ENCODE measurements around the gene PTS. TPM values are rescaled to one million over a fixed set of nuclear protein-coding genes. Genes with fewer than 3 reads are reported as not detected.
A peak's percentile ranks its signal among the peaks of the same experiment; 100 is the strongest.

PTS gene
- total RNA-seq, 2 donors from 2014 or later: 66.7 to 69.6 TPM

DNA sequence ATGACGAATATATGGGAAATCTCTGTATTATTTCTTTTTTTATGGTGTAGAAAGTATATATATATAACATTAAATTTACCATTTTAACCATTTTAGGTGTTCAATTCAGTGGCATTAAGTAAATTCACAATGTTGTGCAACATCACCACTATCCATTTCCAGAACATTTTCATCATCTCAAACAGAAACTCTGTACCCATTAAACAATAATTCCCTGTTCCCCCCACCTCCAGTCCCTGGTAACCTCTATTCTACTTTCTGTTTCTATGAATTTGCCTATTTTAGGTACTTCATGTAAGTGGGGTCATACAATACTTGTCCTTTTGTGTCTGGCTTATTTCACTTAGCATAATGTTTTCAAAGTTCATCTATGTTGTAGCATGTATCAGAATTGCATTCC is 15.3 kb upstream of the PTS start:
- no peak for DNase-seq
- Mint-ChIP-seq H3K4me1 (peaks cover 7% of the 10 kb centered on the region), H3K36me3 (ENCODE audit: low read depth) (no peaks in the 10 kb centered on the region), H3K4me3 (no peak overlapping the region), H3K27me3 (no peaks in the 10 kb centered on the region), H3K27ac (no peak overlapping the region)
- ATAC-seq: no peak
- no peaks in the 10 kb centered on the region for H3K9me3 ChIP-seq (ENCODE audit: control insufficient read depth, low read length, poor library complexity, severe bottlenecking)

- no peaks in the 10 kb centered on the region for H3K36me3 Mint-ChIP-seq (ENCODE audit: low read depth)
- peaks cover 7% of the 10 kb centered on the region for H3K4me1 Mint-ChIP-seq
- H3K27ac Mint-ChIP-seq: no peak overlapping the region
- no peak overlapping the region for H3K4me3 Mint-ChIP-seq
- DNase-seq (no peak), ATAC-seq (no peak)
- no peaks in the 10 kb centered on the region for H3K27me3 Mint-ChIP-seq
- H3K9me3 ChIP-seq (ENCODE audit: control insufficient read depth, low read length, poor library complexity, severe bottlenecking): no peaks in the 10 kb centered on the region
Observed at GRCh38 chr11:112211536-112211935, 14.7 kb upstream of the PTS start.

DNA sequence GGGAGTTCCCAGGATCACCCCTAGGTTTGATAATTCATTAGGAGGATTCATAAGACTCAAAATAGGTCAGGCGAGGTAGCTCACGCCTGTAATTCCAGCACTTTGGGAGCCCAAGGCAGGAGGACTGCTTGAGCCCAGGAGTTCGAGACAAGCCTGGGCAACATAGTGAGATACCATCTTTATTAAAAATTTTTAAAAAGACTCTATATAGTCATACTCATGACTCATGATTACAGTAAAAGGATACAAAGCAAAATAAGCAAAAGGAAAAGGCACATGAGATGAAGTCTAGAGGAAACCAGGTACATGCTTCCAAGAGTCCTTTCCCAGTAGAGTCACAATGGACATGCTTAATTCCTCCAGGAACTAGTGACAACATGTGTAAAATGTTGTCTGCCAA is 13.9 kb upstream of the PTS start:
- H3K4me1 Mint-ChIP-seq: peaks cover 7% of the 10 kb centered on the region
- H3K27ac Mint-ChIP-seq: no peak overlapping the region
- ATAC-seq: no peak
- H3K36me3 Mint-ChIP-seq (ENCODE audit: low read depth): no peaks in the 10 kb centered on the region
- H3K9me3 ChIP-seq (ENCODE audit: control insufficient read depth, low read length, poor library complexity, severe bottlenecking): no peaks in the 10 kb centered on the region
- no peak for DNase-seq
- H3K27me3 Mint-ChIP-seq: no peaks in the 10 kb centered on the region
- H3K4me3 Mint-ChIP-seq: no peak overlapping the region

GRCh38 chr11:112212710-112213109 is 13.5 kb upstream of the PTS start:
- no peak for ATAC-seq
- H3K36me3 Mint-ChIP-seq (ENCODE audit: low read depth): no peaks in the 10 kb centered on the region
- H3K27ac Mint-ChIP-seq: no peak overlapping the region
- no peaks in the 10 kb centered on the region for H3K27me3 Mint-ChIP-seq
- H3K4me3 Mint-ChIP-seq: no peak overlapping the region
- no peaks in the 10 kb centered on the region for H3K9me3 ChIP-seq (ENCODE audit: control insufficient read depth, low read length, poor library complexity, severe bottlenecking)
- DNase-seq: no peak
- H3K4me1 Mint-ChIP-seq: peaks cover 7% of the 10 kb centered on the region

- H3K27ac Mint-ChIP-seq: no peak overlapping the region
- no peak for ATAC-seq
- no peak overlapping the region for H3K4me3 Mint-ChIP-seq
- H3K9me3 ChIP-seq (ENCODE audit: control insufficient read depth, low read length, poor library complexity, severe bottlenecking): no peaks in the 10 kb centered on the region
- no peak for DNase-seq
- H3K4me1 Mint-ChIP-seq: peaks cover 7% of the 10 kb centered on the region
- H3K36me3 Mint-ChIP-seq (ENCODE audit: low read depth): no peaks in the 10 kb centered on the region
- H3K27me3 Mint-ChIP-seq: no peaks in the 10 kb centered on the region
Observed at GRCh38 chr11:112213753-112214152, 12.5 kb upstream of the PTS start.

DNA sequence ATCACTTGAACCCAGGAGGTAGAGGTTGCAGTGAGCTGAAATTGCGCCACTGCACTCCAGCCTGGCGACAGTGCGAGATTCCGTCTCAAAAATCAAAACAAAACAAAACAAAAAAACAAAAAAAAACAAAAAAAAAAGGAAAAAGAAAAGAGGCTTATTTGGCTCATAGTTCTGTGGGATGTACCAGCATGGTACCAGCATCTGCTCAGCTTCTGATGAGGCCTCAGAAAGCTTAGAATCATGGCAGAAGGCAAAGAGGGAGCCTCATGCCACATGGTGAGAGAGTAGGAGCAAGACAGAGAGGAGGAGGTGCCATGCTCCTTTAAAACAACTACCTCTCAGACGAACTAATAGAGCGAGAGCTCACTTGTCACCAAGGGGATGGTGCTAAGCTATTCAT is 10.6 kb upstream of the PTS start:
- no peak for ATAC-seq
- Mint-ChIP-seq H3K27me3 (no peaks in the 10 kb centered on the region), H3K36me3 (ENCODE audit: low read depth) (no peaks in the 10 kb centered on the region), H3K4me1 (peaks cover 14% of the 10 kb centered on the region), H3K4me3 (no peak overlapping the region), H3K27ac (no peak overlapping the region)
- DNase-seq: no peak
- no peaks in the 10 kb centered on the region for H3K9me3 ChIP-seq (ENCODE audit: control insufficient read depth, low read length, poor library complexity, severe bottlenecking)

DNA sequence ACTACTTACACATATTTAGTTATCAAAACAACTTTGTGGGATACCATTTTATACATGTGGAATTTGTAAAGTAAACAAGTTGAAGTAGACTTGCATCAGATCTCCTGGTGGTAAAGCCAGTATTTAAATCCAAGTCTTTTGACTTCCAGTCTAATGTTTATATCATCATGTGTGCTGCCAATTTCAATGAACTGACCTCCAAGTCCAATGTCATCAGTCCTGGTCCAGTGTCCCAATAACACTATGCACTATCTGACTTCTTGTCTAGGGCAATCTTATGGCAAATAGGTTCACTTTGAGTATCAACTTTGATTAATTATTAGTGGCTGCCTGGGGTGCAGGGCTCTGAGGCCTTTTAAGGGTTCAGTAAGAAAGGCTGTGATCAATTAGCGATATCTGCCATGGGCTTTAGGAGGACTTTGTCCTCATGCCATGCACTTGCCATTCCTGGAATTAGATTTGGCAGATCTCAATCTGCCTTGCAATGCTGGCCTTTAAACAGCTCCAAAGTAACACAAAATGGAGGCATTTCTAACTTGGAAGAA is 9.6 kb upstream of the PTS start:
- no peaks in the 10 kb centered on the region for H3K27me3 Mint-ChIP-seq
- H3K4me3 Mint-ChIP-seq: no peak overlapping the region
- ATAC-seq (no peak), DNase-seq (no peak)
- no peaks in the 10 kb centered on the region for H3K9me3 ChIP-seq (ENCODE audit: control insufficient read depth, low read length, poor library complexity, severe bottlenecking)
- no peaks in the 10 kb centered on the region for H3K36me3 Mint-ChIP-seq (ENCODE audit: low read depth)
- no peak overlapping the region for H3K27ac Mint-ChIP-seq
- H3K4me1 Mint-ChIP-seq: peaks cover 10% of the 10 kb centered on the region

GRCh38 chr11:112219476-112220232 is 6.6 kb upstream of the PTS start:
- H3K9me3 ChIP-seq (ENCODE audit: control insufficient read depth, low read length, poor library complexity, severe bottlenecking): no peaks in the 10 kb centered on the region
- ATAC-seq (peak; percentile 99), DNase-seq (peak in 1 of 3 donors; percentile 19)
- Mint-ChIP-seq H3K4me1 (peaks cover 7% of the 10 kb centered on the region), H3K4me3 (no peak overlapping the region), H3K27me3 (no peaks in the 10 kb centered on the region), H3K36me3 (ENCODE audit: low read depth) (no peaks in the 10 kb centered on the region), H3K27ac (no peak overlapping the region)

DNA sequence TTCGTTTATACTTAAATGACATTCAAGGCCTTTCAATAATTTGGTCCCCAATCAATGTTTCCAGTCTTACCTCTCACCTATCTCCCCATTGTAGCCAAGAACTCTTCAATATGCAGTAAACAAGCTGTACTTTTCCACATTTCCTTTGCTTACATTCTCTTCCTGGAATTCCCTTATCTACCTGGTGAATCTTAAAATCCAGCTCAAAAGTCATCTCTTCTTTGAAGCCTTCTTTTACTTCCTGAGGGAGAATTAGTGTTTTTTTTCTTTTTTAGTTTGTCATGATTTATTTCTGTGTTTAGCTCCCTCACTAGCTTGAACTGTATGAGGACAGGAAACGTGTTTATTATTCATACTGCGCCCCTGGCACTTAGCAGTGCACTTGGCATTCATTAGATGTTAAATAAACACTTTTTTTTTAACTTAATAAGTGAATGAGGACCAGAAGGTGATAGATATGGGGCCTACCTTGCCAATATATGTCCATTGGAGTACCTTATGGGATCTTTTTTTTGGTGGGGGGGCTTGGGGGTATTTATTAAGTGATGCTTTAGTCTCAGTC is 4.9 kb upstream of the PTS start:
- H3K27ac Mint-ChIP-seq: no peak overlapping the region

DNA sequence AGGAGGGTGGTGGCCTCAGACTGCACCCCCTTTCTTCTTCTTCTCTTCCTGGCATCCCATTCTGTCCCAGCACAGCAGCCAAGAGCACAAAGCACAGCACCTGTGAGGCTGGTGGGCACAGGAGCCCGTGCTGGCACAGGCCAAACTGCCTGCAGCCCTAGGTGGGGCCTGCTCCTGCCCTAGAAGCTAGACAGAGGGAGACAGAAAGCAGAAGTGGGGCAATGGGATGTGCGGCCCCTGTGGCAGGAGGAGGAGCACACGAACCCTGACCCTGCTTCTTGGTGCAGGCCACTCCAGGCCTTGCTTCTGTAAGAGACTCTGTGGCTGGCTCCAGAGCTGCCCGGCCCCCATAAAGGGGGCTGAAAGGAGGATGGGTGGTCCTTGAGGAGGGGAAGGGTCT is 3.9 kb upstream of the PTS start:
- H3K27ac Mint-ChIP-seq: no peak overlapping the region
- no peak for DNase-seq
- no peak overlapping the region for H3K4me3 Mint-ChIP-seq
- no peaks in the 10 kb centered on the region for H3K36me3 Mint-ChIP-seq (ENCODE audit: low read depth)
- ATAC-seq: no peak
- peaks cover 13% of the 10 kb centered on the region for H3K4me1 Mint-ChIP-seq
- H3K9me3 ChIP-seq (ENCODE audit: control insufficient read depth, low read length, poor library complexity, severe bottlenecking): no peaks in the 10 kb centered on the region
- H3K27me3 Mint-ChIP-seq: no peaks in the 10 kb centered on the region

More for the DNA sequence above, 4.9 kb upstream of the PTS start:
- peaks cover 7% of the 10 kb centered on the region for H3K4me1 Mint-ChIP-seq
- DNase-seq: no peak
- no peaks in the 10 kb centered on the region for H3K27me3 Mint-ChIP-seq
- no peaks in the 10 kb centered on the region for H3K9me3 ChIP-seq (ENCODE audit: control insufficient read depth, low read length, poor library complexity, severe bottlenecking)
- no peak for ATAC-seq
- no peak overlapping the region for H3K4me3 Mint-ChIP-seq
- H3K36me3 Mint-ChIP-seq (ENCODE audit: low read depth): no peaks in the 10 kb centered on the region

DNA sequence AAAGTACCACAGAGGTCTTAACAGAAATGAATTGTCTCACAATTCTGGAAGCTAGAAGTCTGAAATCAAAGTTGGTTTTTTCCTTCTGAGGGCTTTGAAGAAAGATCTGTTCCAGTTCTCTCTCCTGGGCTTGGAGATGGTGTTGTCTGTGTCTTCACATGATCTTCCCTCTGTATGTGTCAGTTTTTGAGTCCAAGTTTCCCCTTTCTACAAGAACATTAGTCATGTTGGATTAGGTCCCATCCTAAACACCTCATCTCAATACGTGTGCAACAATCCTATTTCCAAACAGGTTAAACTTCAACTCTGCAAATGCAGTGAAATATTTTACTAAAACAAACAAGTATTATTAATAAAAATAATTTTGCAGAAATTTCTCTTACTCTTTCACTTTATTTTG is 3.1 kb upstream of the PTS start:
- no peaks in the 10 kb centered on the region for H3K27me3 Mint-ChIP-seq
- ATAC-seq: no peak
- no peaks in the 10 kb centered on the region for H3K36me3 Mint-ChIP-seq (ENCODE audit: low read depth)
- H3K4me3 Mint-ChIP-seq: no peak overlapping the region
- H3K27ac Mint-ChIP-seq: no peak overlapping the region
- DNase-seq: no peak
- peaks cover 18% of the 10 kb centered on the region for H3K4me1 Mint-ChIP-seq
- H3K9me3 ChIP-seq (ENCODE audit: control insufficient read depth, low read length, poor library complexity, severe bottlenecking): no peaks in the 10 kb centered on the region

DNA sequence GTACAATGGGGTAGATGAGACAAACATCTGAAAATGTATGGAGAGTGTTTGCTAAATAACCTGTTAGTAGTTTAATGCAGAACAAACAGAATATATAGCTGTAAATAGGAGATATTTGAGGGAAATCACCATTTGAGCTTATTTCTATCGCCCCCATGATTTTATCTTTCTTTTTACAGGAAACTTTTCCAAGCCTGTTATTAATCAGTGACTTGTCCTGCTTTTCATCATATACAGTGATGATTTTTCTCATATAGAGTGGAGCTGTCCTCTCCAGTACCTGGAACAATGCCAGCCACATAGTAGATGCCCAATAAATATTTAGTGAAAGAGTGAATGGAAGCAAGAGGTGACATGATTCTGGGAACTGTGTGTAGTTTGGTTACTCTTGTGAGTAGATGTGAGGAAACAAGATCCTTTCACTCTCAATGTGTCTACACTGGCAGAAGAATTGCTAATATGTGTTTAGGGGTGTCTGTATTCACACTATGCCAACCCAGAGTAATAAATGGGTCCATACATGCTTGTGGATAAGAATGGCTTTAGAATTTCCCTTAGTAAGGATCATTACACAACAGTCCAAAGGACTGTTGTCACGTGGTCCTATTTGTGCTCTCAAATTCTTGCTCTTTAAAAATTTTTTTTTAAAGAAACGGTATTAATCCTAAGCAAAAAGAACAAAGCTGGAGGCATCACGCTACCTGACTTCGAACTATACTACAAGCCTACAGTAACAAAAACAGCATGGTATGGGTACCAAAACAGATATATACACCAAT is 2.3 kb upstream of the PTS start:
- Mint-ChIP-seq H3K36me3 (ENCODE audit: low read depth) (no peaks in the 10 kb centered on the region), H3K27me3 (no peaks in the 10 kb centered on the region), H3K4me3 (peak overlapping the region; percentile 12), H3K27ac (no peak overlapping the region), H3K4me1 (peaks cover 24% of the 10 kb centered on the region)
- ATAC-seq (no peak), DNase-seq (no peak)
- H3K9me3 ChIP-seq (ENCODE audit: control insufficient read depth, low read length, poor library complexity, severe bottlenecking): no peaks in the 10 kb centered on the region

- no peak for ATAC-seq
- Mint-ChIP-seq H3K4me1 (peaks cover 18% of the 10 kb centered on the region), H3K27ac (peak overlapping the region; percentile 91), H3K4me3 (peak overlapping the region; percentile 90), H3K36me3 (ENCODE audit: low read depth) (no peaks in the 10 kb centered on the region), H3K27me3 (no peaks in the 10 kb centered on the region)
- DNase-seq: no peak
- H3K9me3 ChIP-seq (ENCODE audit: control insufficient read depth, low read length, poor library complexity, severe bottlenecking): no peaks in the 10 kb centered on the region
Observed at GRCh38 chr11:112225753-112226061, 521 bp upstream of the PTS start.
